MCF 10A (cell line): ENCODE results near the gene KCNG2. TPM values are rescaled to one million over a fixed set of nuclear protein-coding genes. Genes with fewer than 3 reads are reported as not detected.

ENCODE experiments used
- BruUV-seq: library from RNA; stranded (reverse); fragments of 400-500 nt; replicated peaks from 2 replicates; lab custom pipeline; 2021; lab: Mats Ljungman, UMichigan
- CTCF ChIA-PET: fragments of 300-600 bp; sonication (Branson Sonifier 250); formaldehyde crosslinking; extraction: SDS; loops from one replicate; lab custom pipeline; 2021; ENCODE audit warnings: antibody characterized with exemption, inconsistent platforms; lab: Yijun Ruan, JAX
- POLR2A ChIA-PET: fragments of 300-600, 350-650 bp; sonication (Branson Sonifier 250); formaldehyde crosslinking; extraction: SDS; loops from one replicate; lab custom pipeline; 2020; ENCODE audit warnings: antibody characterized with exemption, inconsistent platforms; lab: Yijun Ruan, JAX
- DNase-seq: peaks from one replicate; pipeline ENCODE4 v3.0.0-alpha.2; 2018; ENCODE audit not compliant: unreplicated experiment
- H3K27ac Mint-ChIP-seq: one replicate; pipeline ENCODE4 v1.8.0; 2022; ENCODE audit warnings: mild to moderate bottlenecking, low read depth, mixed read lengths; ENCODE audit not compliant: unreplicated experiment
- H3K27me3 Mint-ChIP-seq: one replicate; pipeline ENCODE4 v1.8.0; 2022; ENCODE audit warnings: mixed read lengths; ENCODE audit not compliant: insufficient read depth, unreplicated experiment
- H3K36me3 Mint-ChIP-seq: one replicate; pipeline ENCODE4 v1.8.0; 2022; ENCODE audit warnings: mild to moderate bottlenecking, moderate library complexity, mixed read lengths; ENCODE audit not compliant: insufficient read depth, unreplicated experiment
- H3K4me1 Mint-ChIP-seq: one replicate; pipeline ENCODE4 v1.8.0; 2022; ENCODE audit warnings: mixed read lengths; ENCODE audit not compliant: insufficient read depth, unreplicated experiment
- H3K4me3 Mint-ChIP-seq: one replicate; pipeline ENCODE4 v1.8.0; 2022; ENCODE audit warnings: mild to moderate bottlenecking, moderate library complexity, mixed read lengths; ENCODE audit not compliant: unreplicated experiment
- H3K9me3 Mint-ChIP-seq: one replicate; pipeline ENCODE4 v1.8.0; 2022; ENCODE audit warnings: mixed read lengths; ENCODE audit not compliant: unreplicated experiment
- CTCF ChIP-seq: fragments of 200-600 bp; IDR thresholded peaks from one replicate; pipeline ENCODE4 v1.8.0; 2022; ENCODE audit warnings: antibody characterized with exemption, mild to moderate bottlenecking; ENCODE audit not compliant: unreplicated experiment
- intact Hi-C: fragments of 100-400 bp; cut with micrococcal nuclease; formaldehyde crosslinking; loops from 2 replicates; pipeline ENCODE4 v1.14.1; 2022
- total RNA-seq: library from RNA; stranded (reverse); gene quantifications from 2 replicates; pipeline ENCODE4 v1.2.3, GENCODE V29; 2022

The KCNG2 gene
- total RNA-seq, 1 experiment from 2014 or later = not detected

GRCh38 chr18:79851489-79851888 lies 53.8 kb downstream of the KCNG2 start:
- Mint-ChIP-seq H3K4me3 (no peak overlapping the region), H3K4me1 (no peaks in the 10 kb centered on the region), H3K27me3 (no peaks in the 10 kb centered on the region), H3K27ac (no peak overlapping the region), H3K36me3 (no peaks in the 10 kb centered on the region), H3K9me3 (peaks cover 7% of the 10 kb centered on the region)
- no TSS peak for BruUV-seq
- ChIA-PET CTCF (no interaction called here), POLR2A (no interaction called here)
- intact Hi-C loops = no loop called here
- no peak for TF ChIP-seq CTCF
- no peak for DNase-seq

GRCh38 chr18:79851950-79852349 lies 54.2 kb downstream of the KCNG2 start:
- no TSS peak for BruUV-seq
- H3K27ac Mint-ChIP-seq = no peak overlapping the region
- ChIA-PET POLR2A (no interaction called here), CTCF (no interaction called here)
- H3K27me3 Mint-ChIP-seq = no peaks in the 10 kb centered on the region
- H3K4me3 Mint-ChIP-seq = no peak overlapping the region
- H3K4me1 Mint-ChIP-seq = no peaks in the 10 kb centered on the region
- H3K36me3 Mint-ChIP-seq = no peaks in the 10 kb centered on the region
- no peak for DNase-seq
- intact Hi-C loops = no loop called here
- peaks cover 7% of the 10 kb centered on the region for H3K9me3 Mint-ChIP-seq
- no peak for TF ChIP-seq CTCF

GRCh38 chr18:79852561-79853302 lies 55.0 kb downstream of the KCNG2 start:
- CTCF ChIA-PET = no interaction called here
- POLR2A ChIA-PET = no interaction called here
- no peak overlapping the region for H3K27ac Mint-ChIP-seq
- H3K4me1 Mint-ChIP-seq = no peaks in the 10 kb centered on the region
- DNase-seq = no peak
- no TSS peak for BruUV-seq
- peaks cover 7% of the 10 kb centered on the region for H3K9me3 Mint-ChIP-seq
- no peak for TF ChIP-seq CTCF
- no peaks in the 10 kb centered on the region for H3K36me3 Mint-ChIP-seq
- no peaks in the 10 kb centered on the region for H3K27me3 Mint-ChIP-seq
- intact Hi-C loops = no loop called here
- H3K4me3 Mint-ChIP-seq = no peak overlapping the region

- H3K4me1 Mint-ChIP-seq = no peaks in the 10 kb centered on the region
- peaks cover 7% of the 10 kb centered on the region for H3K9me3 Mint-ChIP-seq
- DNase-seq = no peak
- no TSS peak for BruUV-seq
- ChIA-PET POLR2A (no interaction called here), CTCF (no interaction called here)
- no peak for TF ChIP-seq CTCF
- no peak overlapping the region for H3K4me3 Mint-ChIP-seq
- H3K27me3 Mint-ChIP-seq = peaks cover under 1% of the 10 kb centered on the region
- no peaks in the 10 kb centered on the region for H3K36me3 Mint-ChIP-seq
- intact Hi-C loops = no loop called here
- no peak overlapping the region for H3K27ac Mint-ChIP-seq
These were observed 55.7 kb downstream of the KCNG2 start for GRCh38 chr18:79853303-79853992.
